Loucy (cell line): ENCODE data around the gene SRC.

Source experiments
- CTCF ChIP-seq: fragments of 200-600 bp; sonication (generic); conservative IDR thresholded peaks from 2 replicates; pipeline ENCODE4 v1.5.1; 2014; ENCODE audit warnings: mild to moderate bottlenecking, antibody characterized with exemption, low read length
- EZH2phosphoT487 ChIP-seq: fragments of 200-600 bp; IDR thresholded peaks from 2 replicates; pipeline ENCODE4 v1.6.1; 2018; ENCODE audit warnings: antibody characterized with exemption, mild to moderate bottlenecking, moderate library complexity, borderline replicate concordance

DNA sequence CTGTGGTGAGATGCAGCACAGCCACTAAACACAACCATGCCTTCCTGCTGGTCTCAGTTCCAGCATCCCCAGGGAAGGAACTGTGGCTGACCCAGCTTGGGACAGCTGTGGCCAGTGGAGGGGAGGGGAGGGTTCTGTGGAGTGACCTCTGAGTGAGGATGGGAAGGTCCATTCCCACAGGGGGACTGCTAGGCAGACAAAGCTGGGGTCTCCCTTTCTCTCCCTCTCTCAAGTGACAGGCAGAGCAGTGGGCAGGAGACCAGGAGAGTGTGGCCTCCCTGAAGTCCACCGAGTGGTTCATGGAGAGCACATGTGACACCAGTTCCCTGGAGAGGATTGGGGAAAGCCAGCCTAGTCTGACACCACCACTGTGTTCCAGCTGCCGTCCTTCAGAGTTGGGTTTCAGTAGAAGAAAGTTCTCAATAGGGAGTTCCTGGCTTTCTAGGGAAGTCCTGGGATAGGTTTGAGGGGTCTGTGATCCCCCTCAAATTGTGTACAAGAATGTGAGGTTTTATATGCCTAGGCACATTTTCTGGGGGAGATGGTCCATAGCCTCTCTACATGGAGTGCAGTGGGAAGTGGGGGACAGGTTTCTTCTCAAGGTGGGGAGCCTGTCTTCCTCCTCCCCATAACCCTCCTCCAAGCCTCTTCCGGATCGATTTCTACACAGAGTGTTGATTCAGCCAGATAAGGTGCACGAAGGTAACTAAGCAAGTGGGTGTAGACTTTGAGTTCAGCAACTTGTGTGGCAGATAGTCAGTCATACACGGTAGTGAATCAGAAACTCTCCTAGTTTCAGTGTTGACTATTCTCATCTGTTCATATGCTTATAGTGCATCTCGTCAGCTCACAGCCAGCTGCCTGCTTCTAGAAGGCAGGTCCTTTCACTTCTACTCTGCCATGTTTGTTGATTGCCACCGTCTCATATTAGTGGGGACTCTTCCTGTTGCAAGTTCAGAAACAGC is 37.6 kb upstream of the SRC start:
- TF ChIP-seq CTCF (no peak), EZH2phosphoT487 (no peak)
